Measurements from ENCODE around the gene DNAH17. TPM values are rescaled to one million over a fixed set of nuclear protein-coding genes. Genes with fewer than 3 reads are reported as not detected.

DNAH17 gene
- total and polyA plus RNA-seq, 2 of the 8 experiments (the other 6 are each of a cell fraction or from before 2014, with no cell fraction given): 0.14 to 0.67 TPM

- TF ChIP-seq RNF2 (IDR thresholded peaks at IDR 0.05; ENCODE audit: borderline replicate concordance, low read depth, low read length, missing control alignments, poor library complexity, severe bottlenecking) (no peak), TAF7 (optimal IDR thresholded peaks at IDR 0.05; ENCODE audit: borderline replicate concordance, low read depth, low read length) (no peak)
Observed at GRCh38 chr17:78460951-78461798, 116.0 kb downstream of the DNAH17 start (continued).
